Nephron progenitor cell (in vitro differentiated cells): ENCODE results near the gene GPR18.
A peak's percentile ranks its signal among the peaks of the same experiment; 100 is the strongest.

Experiments
- DNase-seq: peaks from one replicate; pipeline ENCODE4 v3.0.0; 2021
- H3K27ac Mint-ChIP-seq: 2 replicates; pipeline ENCODE4 v1.8.0; 2021; ENCODE audit warnings: mild to moderate bottlenecking, moderate library complexity, mixed read lengths
- H3K27me3 Mint-ChIP-seq: 2 replicates; pipeline ENCODE4 v1.8.0; 2021; ENCODE audit warnings: mild to moderate bottlenecking, low read depth, mixed read lengths; ENCODE audit not compliant: poor library complexity
- H3K36me3 Mint-ChIP-seq: 2 replicates; pipeline ENCODE4 v1.8.0; 2021; ENCODE audit warnings: low read depth, mixed read lengths
- H3K4me1 Mint-ChIP-seq: 2 replicates; pipeline ENCODE4 v1.8.0; 2021; ENCODE audit warnings: mixed read lengths
- H3K4me3 Mint-ChIP-seq: 2 replicates; pipeline ENCODE4 v1.8.0; 2021; ENCODE audit warnings: mild to moderate bottlenecking, moderate library complexity, mixed read lengths
- H3K9me3 Mint-ChIP-seq: 2 replicates; pipeline ENCODE4 v1.8.0; 2021; ENCODE audit warnings: mild to moderate bottlenecking, moderate library complexity, mixed read lengths
- CTCF ChIP-seq: fragments of 200-600 bp; sonication (generic); IDR thresholded peaks from 2 replicates; pipeline ENCODE4 v1.5.0; 2021; ENCODE audit warnings: antibody characterized with exemption

Gene GPR18

GRCh38 chr13:99288089-99288488 lies 29.9 kb upstream of the GPR18 start:
- TF ChIP-seq CTCF: no peak
- Mint-ChIP-seq H3K27me3 (peaks cover 4% of the 10 kb centered on the region), H3K27ac (no peak overlapping the region), H3K4me3 (no peak overlapping the region), H3K9me3 (no peaks in the 10 kb centered on the region), H3K4me1 (no peaks in the 10 kb centered on the region), H3K36me3 (peaks cover 32% of the 10 kb centered on the region)
- no peak for DNase-seq

GRCh38 chr13:99287551-99287950 lies 29.4 kb upstream of the GPR18 start:
- Mint-ChIP-seq H3K9me3 (no peaks in the 10 kb centered on the region), H3K4me1 (no peaks in the 10 kb centered on the region), H3K27me3 (peaks cover 4% of the 10 kb centered on the region), H3K27ac (peak overlapping the region; percentile 39), H3K36me3 (peaks cover 27% of the 10 kb centered on the region), H3K4me3 (no peak overlapping the region)
- DNase-seq: no peak
- no peak for TF ChIP-seq CTCF

- H3K27ac Mint-ChIP-seq: no peak overlapping the region
- TF ChIP-seq CTCF: no peak
- DNase-seq: no peak
These were observed 27.4 kb upstream of the GPR18 start for GRCh38 chr13:99285432-99286182.

GRCh38 chr13:99282264-99283231 lies 24.4 kb upstream of the GPR18 start:
- H3K9me3 Mint-ChIP-seq: no peaks in the 10 kb centered on the region
- no peak overlapping the region for H3K27ac Mint-ChIP-seq
- DNase-seq: no peak
- H3K36me3 Mint-ChIP-seq: peaks cover 23% of the 10 kb centered on the region
- H3K4me1 Mint-ChIP-seq: no peaks in the 10 kb centered on the region
- TF ChIP-seq CTCF: no peak
- H3K27me3 Mint-ChIP-seq: peaks cover 7% of the 10 kb centered on the region
- H3K4me3 Mint-ChIP-seq: no peak overlapping the region

More at GRCh38 chr13:99285432-99286182, 27.4 kb upstream of the GPR18 start:
- Mint-ChIP-seq H3K4me3 (no peak overlapping the region), H3K4me1 (no peaks in the 10 kb centered on the region), H3K36me3 (peaks cover 24% of the 10 kb centered on the region), H3K9me3 (no peaks in the 10 kb centered on the region), H3K27me3 (peaks cover 7% of the 10 kb centered on the region)

- Mint-ChIP-seq H3K27me3 (peaks cover 7% of the 10 kb centered on the region), H3K9me3 (no peaks in the 10 kb centered on the region), H3K4me3 (no peak overlapping the region), H3K36me3 (peaks cover 21% of the 10 kb centered on the region), H3K27ac (peak overlapping the region; percentile 49), H3K4me1 (peaks cover 4% of the 10 kb centered on the region)
- DNase-seq: no peak
- no peak for TF ChIP-seq CTCF
These were observed 23.7 kb upstream of the GPR18 start for GRCh38 chr13:99281811-99282263.
